ENCODE results near the gene LMX1B.

Gene LMX1B

DNA sequence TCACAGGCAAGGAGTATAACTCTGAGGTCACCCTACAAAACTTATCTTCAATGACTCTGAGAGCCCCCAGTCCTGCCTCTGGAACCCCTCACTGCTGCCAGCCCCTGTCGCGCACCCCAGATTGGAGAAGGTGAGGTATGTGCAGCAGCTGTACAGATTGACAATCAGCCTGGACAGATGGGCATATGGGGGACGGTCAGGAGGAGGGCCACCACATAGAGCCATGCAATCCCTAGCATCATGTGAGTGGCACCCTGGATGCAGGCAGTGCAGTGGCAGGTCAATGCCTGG is 90.1 kb downstream of the LMX1B start:
- H2AFZ ChIP-seq (ENCODE audit: low read depth, low read length, severe bottlenecking), result no peak overlapping the region
- TF ChIP-seq EZH2phosphoT487 (conservative IDR thresholded peaks at IDR 0.05; ENCODE audit: low read length), result no peak
- TF ChIP-seq, protein P1, sequence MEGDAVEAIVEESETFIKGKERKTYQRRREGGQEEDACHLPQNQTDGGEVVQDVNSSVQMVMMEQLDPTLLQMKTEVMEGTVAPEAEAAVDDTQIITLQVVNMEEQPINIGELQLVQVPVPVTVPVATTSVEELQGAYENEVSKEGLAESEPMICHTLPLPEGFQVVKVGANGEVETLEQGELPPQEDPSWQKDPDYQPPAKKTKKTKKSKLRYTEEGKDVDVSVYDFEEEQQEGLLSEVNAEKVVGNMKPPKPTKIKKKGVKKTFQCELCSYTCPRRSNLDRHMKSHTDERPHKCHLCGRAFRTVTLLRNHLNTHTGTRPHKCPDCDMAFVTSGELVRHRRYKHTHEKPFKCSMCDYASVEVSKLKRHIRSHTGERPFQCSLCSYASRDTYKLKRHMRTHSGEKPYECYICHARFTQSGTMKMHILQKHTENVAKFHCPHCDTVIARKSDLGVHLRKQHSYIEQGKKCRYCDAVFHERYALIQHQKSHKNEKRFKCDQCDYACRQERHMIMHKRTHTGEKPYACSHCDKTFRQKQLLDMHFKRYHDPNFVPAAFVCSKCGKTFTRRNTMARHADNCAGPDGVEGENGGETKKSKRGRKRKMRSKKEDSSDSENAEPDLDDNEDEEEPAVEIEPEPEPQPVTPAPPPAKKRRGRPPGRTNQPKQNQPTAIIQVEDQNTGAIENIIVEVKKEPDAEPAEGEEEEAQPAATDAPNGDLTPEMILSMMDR (IDR thresholded peaks at IDR 0.05; ENCODE audit: insufficient read depth, low read length, poor library complexity, severe bottlenecking), result no peak
- no peaks in the 10 kb centered on the region for H3K36me3 ChIP-seq (ENCODE audit: low read length)
- no peaks in the 10 kb centered on the region for H3K9me3 ChIP-seq (ENCODE audit: insufficient read depth, low read length)
- no peaks in the 10 kb centered on the region for H3K27me3 ChIP-seq (ENCODE audit: low read length)
- H4K20me1 ChIP-seq (ENCODE audit: low read depth, low read length), result no peaks in the 10 kb centered on the region
- H3K4me2 ChIP-seq (ENCODE audit: low read depth, low read length, poor library complexity, severe bottlenecking), result no peak overlapping the region
- no peak overlapping the region for H3K9ac ChIP-seq (ENCODE audit: low read length)
- no peaks in the 10 kb centered on the region for H3F3A ChIP-seq (ENCODE audit: insufficient read depth)
- H3K79me2 ChIP-seq (ENCODE audit: insufficient read depth, low read length), result no peaks in the 10 kb centered on the region
- no peaks in the 10 kb centered on the region for H3K9me2 ChIP-seq (replicated peaks; ENCODE audit: insufficient read depth, low read length)
- H3K4me3 ChIP-seq (ENCODE audit: insufficient read depth, low read length, poor library complexity, severe bottlenecking), result no peak overlapping the region
- no peak overlapping the region for H3K27ac ChIP-seq (ENCODE audit: low read depth, low read length)

DNA sequence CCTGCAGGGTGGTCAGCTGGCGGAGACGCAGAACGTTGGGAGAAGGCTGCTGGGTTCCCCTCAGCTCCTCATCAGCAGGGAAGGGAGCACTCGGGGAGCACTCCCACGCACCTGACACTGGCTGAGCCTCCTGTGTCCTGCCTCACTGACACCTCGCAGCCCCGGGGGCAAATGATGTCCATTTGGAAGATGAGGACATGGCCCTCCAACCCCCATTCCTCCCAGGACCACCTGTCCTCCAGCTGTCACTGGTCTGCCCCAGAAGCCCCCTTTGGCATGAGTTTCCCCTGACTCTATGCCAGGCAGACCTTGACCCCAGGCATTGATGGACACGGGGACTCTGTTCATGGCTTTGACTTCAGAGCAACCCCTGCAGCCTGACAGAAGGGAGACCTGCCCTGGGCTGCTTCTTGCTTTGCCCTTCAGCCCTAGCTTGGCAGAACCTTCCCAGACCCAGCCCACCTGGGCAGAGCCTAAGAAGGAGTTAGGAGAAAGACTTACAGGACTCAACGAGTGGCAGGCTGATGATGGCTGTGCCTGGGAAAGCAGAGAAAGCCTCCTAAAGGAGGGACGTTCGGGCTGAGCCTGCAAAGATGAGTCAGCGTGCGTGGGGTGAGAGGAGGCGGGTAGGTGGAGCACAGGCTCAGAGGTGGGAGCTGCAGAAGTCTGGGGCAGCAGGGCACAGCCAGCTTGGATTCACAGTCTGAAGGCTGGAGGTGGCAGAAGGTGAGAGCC is 90.6 kb downstream of the LMX1B start:
- no peaks in the 10 kb centered on the region for H3K9me3 ChIP-seq (ENCODE audit: insufficient read depth, low read length)
- no peak overlapping the region for H3K4me3 ChIP-seq (ENCODE audit: insufficient read depth, low read length, poor library complexity, severe bottlenecking)
- no peaks in the 10 kb centered on the region for H3K27me3 ChIP-seq (ENCODE audit: low read length)
- H3K27ac ChIP-seq (ENCODE audit: low read depth, low read length), result no peak overlapping the region
- no peak for TF ChIP-seq EZH2phosphoT487 (conservative IDR thresholded peaks at IDR 0.05; ENCODE audit: low read length)
- TF ChIP-seq, protein P1 (IDR thresholded peaks at IDR 0.05; ENCODE audit: insufficient read depth, low read length, poor library complexity, severe bottlenecking), result no peak
- H3K36me3 ChIP-seq (ENCODE audit: low read length), result no peaks in the 10 kb centered on the region
- no peak overlapping the region for H3K9ac ChIP-seq (ENCODE audit: low read length)
- no peak overlapping the region for H2AFZ ChIP-seq (ENCODE audit: low read depth, low read length, severe bottlenecking)
- H3K79me2 ChIP-seq (ENCODE audit: insufficient read depth, low read length), result no peaks in the 10 kb centered on the region
- no peaks in the 10 kb centered on the region for H4K20me1 ChIP-seq (ENCODE audit: low read depth, low read length)
- H3K4me2 ChIP-seq (ENCODE audit: low read depth, low read length, poor library complexity, severe bottlenecking), result no peak overlapping the region
- H3K9me2 ChIP-seq (replicated peaks; ENCODE audit: insufficient read depth, low read length), result no peaks in the 10 kb centered on the region
- H3F3A ChIP-seq (ENCODE audit: insufficient read depth), result no peaks in the 10 kb centered on the region

- Histone ChIP-seq H3K9me3 (ENCODE audit: insufficient read depth, low read length) (no peaks in the 10 kb centered on the region), H3K27ac (ENCODE audit: low read depth, low read length) (no peak overlapping the region), H3K79me2 (ENCODE audit: insufficient read depth, low read length) (no peaks in the 10 kb centered on the region), H3K27me3 (ENCODE audit: low read length) (no peaks in the 10 kb centered on the region), H3K9ac (ENCODE audit: low read length) (no peak overlapping the region), H3K4me2 (ENCODE audit: low read depth, low read length, poor library complexity, severe bottlenecking) (no peak overlapping the region), H3K9me2 (replicated peaks; ENCODE audit: insufficient read depth, low read length) (no peaks in the 10 kb centered on the region), H3K4me3 (ENCODE audit: insufficient read depth, low read length, poor library complexity, severe bottlenecking) (no peak overlapping the region), H3F3A (ENCODE audit: insufficient read depth) (no peaks in the 10 kb centered on the region), H3K36me3 (ENCODE audit: low read length) (no peaks in the 10 kb centered on the region), H2AFZ (ENCODE audit: low read depth, low read length, severe bottlenecking) (no peak overlapping the region), H4K20me1 (ENCODE audit: low read depth, low read length) (no peaks in the 10 kb centered on the region)
- TF ChIP-seq EZH2phosphoT487 (conservative IDR thresholded peaks at IDR 0.05; ENCODE audit: low read length), result no peak
- TF ChIP-seq, protein P1 (IDR thresholded peaks at IDR 0.05; ENCODE audit: insufficient read depth, low read length, poor library complexity, severe bottlenecking), result peak; percentile 78
Measured at GRCh38 chr9:126704892-126705766, 91.4 kb downstream of the LMX1B start.

All from SU-DHL-6 (cell line).